Measurements from ENCODE around the gene GOLGA8N.
"Not testable (repeated sequence)": the region's sequence is repeated elsewhere in the genome, so short reads cannot be mapped to it uniquely, and the experiment has no call there.

GOLGA8N gene

GRCh38 chr15:32593151-32593550 is at the start of gene GOLGA8N:
Gene GOLGA8N (plus strand): TSS chr15:32593456.
- DNase-seq (ENCODE audit: low spot score); CTCF ChIA-PET; H3K27ac ChIP-seq; POLR2A ChIA-PET (ENCODE audit: low non-redundant PET): not testable (repeated sequence)

GRCh38 chr15:32543456-32543855 is 49.8 kb upstream of the GOLGA8N start:
- POLR2A ChIA-PET (ENCODE audit: low non-redundant PET): not testable (repeated sequence)

GRCh38 chr15:32545129-32545528 is 48.1 kb upstream of the GOLGA8N start:
- CTCF ChIA-PET; H3K27ac ChIP-seq; DNase-seq (ENCODE audit: low spot score); POLR2A ChIA-PET (ENCODE audit: low non-redundant PET): not testable (repeated sequence)

More at GRCh38 chr15:32543456-32543855, 49.8 kb upstream of the GOLGA8N start:
- DNase-seq (ENCODE audit: low spot score); CTCF ChIA-PET; H3K27ac ChIP-seq: not testable (repeated sequence)

- DNase-seq (ENCODE audit: low spot score); POLR2A ChIA-PET (ENCODE audit: low non-redundant PET); CTCF ChIA-PET; H3K27ac ChIP-seq: not testable (repeated sequence)
Observed at GRCh38 chr15:32554587-32554986, 38.7 kb upstream of the GOLGA8N start.

- CTCF ChIA-PET; H3K27ac ChIP-seq; DNase-seq (ENCODE audit: low spot score); POLR2A ChIA-PET (ENCODE audit: low non-redundant PET): not testable (repeated sequence)
Observed at GRCh38 chr15:32562198-32562597, 31.1 kb upstream of the GOLGA8N start.

GRCh38 chr15:32568988-32569387 is 24.3 kb upstream of the GOLGA8N start:
- H3K27ac ChIP-seq; POLR2A ChIA-PET (ENCODE audit: low non-redundant PET); CTCF ChIA-PET; DNase-seq (ENCODE audit: low spot score): not testable (repeated sequence)

- POLR2A ChIA-PET (ENCODE audit: low non-redundant PET); CTCF ChIA-PET; DNase-seq (ENCODE audit: low spot score); H3K27ac ChIP-seq: not testable (repeated sequence)
Observed at GRCh38 chr15:32578482-32578881, 14.8 kb upstream of the GOLGA8N start.

GRCh38 chr15:32585844-32586243 is 7.4 kb upstream of the GOLGA8N start:
- POLR2A ChIA-PET (ENCODE audit: low non-redundant PET); H3K27ac ChIP-seq: not testable (repeated sequence)

GRCh38 chr15:32609518-32609917 is 16.3 kb downstream of the GOLGA8N start:
- POLR2A ChIA-PET (ENCODE audit: low non-redundant PET); H3K27ac ChIP-seq; CTCF ChIA-PET; DNase-seq (ENCODE audit: low spot score): not testable (repeated sequence)

More at GRCh38 chr15:32585844-32586243, 7.4 kb upstream of the GOLGA8N start:
- DNase-seq (ENCODE audit: low spot score); CTCF ChIA-PET: not testable (repeated sequence)

- H3K27ac ChIP-seq; POLR2A ChIA-PET (ENCODE audit: low non-redundant PET); DNase-seq (ENCODE audit: low spot score): not testable (repeated sequence)
- CTCF ChIA-PET: interaction anchor here (0.6 kb wide), 1 partner anchor 321 kb away, joined by 5 read pairs; no protein-coding TSS in a partner anchor
Observed at GRCh38 chr15:32610719-32611118, 17.5 kb downstream of the GOLGA8N start.

GRCh38 chr15:32614712-32615050 is 21.4 kb downstream of the GOLGA8N start:
- peak overlapping the region; percentile 86 for H3K27ac ChIP-seq
- not testable (repeated sequence) for DNase-seq (ENCODE audit: low spot score)
- ChIA-PET CTCF (interaction anchor here (0.5 kb wide), 1 partner anchor 464 kb away, joined by 4 read pairs; no protein-coding TSS in a partner anchor), POLR2A (ENCODE audit: low non-redundant PET) (interaction anchor here (1.0 kb wide), 1 partner anchor 1989 kb away, joined by 4 read pairs; the partner anchor contains the start of gene ARHGAP11B)

GRCh38 chr15:32615051-32615870 is 22.0 kb downstream of the GOLGA8N start, which contains the start of gene ARHGAP11A:
Gene ARHGAP11A (plus strand): TSS chr15:32615504. CDS start chr15:32616212, 708 bp downstream.
- DNase-seq (ENCODE audit: low spot score): not testable (repeated sequence)
- CTCF ChIA-PET: interaction anchor here (0.5 kb wide), 1 partner anchor 463 kb away, joined by 4 read pairs; no protein-coding TSS in a partner anchor
- POLR2A ChIA-PET (ENCODE audit: low non-redundant PET): interaction anchor here (1.0 kb wide), 1 partner anchor 1989 kb away, joined by 4 read pairs; the partner anchor contains the start of gene ARHGAP11B
- peak within 1 kb of the TSS; percentile 86 for H3K27ac ChIP-seq

- CTCF ChIA-PET; POLR2A ChIA-PET (ENCODE audit: low non-redundant PET); DNase-seq (ENCODE audit: low spot score): not testable (repeated sequence)
- H3K27ac ChIP-seq: peak overlapping the region; percentile 86
Observed at GRCh38 chr15:32615871-32616426, 22.7 kb downstream of the GOLGA8N start.

All from RWPE1 (cell line).